HAP-1 (cell line): ENCODE results near the gene ABCC6.
A peak's percentile ranks its signal among the peaks of the same experiment; 100 is the strongest.

Experiments used
- DNase-seq, 2 experiments: peaks; one replicate each; pipeline ENCODE4 v3.0.0-alpha.2; 2016 to 2020; ENCODE audit warnings: low spot score in 2 of 2
- H3K27me3 ChIP-seq: fragments of 250-450 bp; sonication (Bioruptor Pico); 2 replicates; pipeline ENCODE4 v1.5.1; 2020; ENCODE audit warnings: low read depth, mild to moderate bottlenecking, moderate library complexity
- H3K36me3 ChIP-seq: fragments of 250-450 bp; sonication (Bioruptor Pico); replicated peaks from 2 replicates; pipeline ENCODE4 v1.5.1; 2020; ENCODE audit warnings: mild to moderate bottlenecking
- H3K4me1 ChIP-seq: fragments of 250-450 bp; sonication (Bioruptor Pico); 2 replicates; pipeline ENCODE4 v1.5.1; 2020; ENCODE audit warnings: mild to moderate bottlenecking
- H3K4me3 ChIP-seq: fragments of 250-450 bp; sonication (Bioruptor Pico); 2 replicates; pipeline ENCODE4 v1.5.1; 2020; ENCODE audit warnings: mild to moderate bottlenecking, moderate library complexity
- H3K9me3 ChIP-seq: fragments of 250-450 bp; sonication (Bioruptor Pico); 2 replicates; pipeline ENCODE4 v1.5.1; 2020; ENCODE audit warnings: mild to moderate bottlenecking, moderate library complexity
- in situ Hi-C: fragments of 300-500 bp; cut with MboI; formaldehyde crosslinking; loops from 3 replicates; pipeline ENCODE4 v1.14.3; 2020; ENCODE audit warnings: low sequenced_read_pairs, inconsistent platforms, mixed read lengths

Gene ABCC6

DNA sequence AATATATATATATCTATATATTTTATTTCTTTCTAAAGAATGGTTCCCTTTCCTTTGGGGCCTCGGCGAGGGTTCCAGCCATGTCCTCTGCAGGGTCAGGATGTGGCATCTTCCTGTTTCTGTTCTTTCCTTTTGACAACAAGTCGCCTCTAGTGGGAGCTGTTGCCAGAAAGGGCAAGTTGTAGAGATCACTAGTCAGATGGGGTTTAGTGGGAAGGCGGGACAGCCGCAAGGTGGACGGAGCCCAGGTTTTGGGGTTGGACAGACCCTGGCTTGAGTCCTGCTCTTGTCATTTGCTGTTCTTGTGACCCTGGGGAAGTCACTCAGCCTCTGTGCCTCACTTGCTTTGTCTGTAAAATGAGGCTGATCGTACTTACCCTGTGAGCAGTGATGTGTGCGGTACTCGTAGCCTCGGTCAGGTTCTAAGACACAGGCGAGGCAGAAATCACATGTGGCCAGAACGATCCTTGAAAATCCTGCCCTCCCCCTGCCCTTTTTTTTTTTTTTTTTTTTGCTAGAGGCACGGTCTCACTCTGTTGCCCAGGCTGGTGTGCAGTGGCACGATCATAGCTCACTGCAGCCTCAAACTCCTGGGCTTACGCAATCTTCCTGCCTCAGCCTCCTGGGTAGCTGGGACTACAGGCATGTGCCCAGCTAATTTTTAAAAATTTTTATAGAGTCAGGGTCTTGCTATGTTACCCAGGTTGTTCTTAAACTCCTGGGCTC is 80.1 kb downstream of the ABCC6 start:
- H3K36me3 ChIP-seq = peaks cover 44% of the 10 kb centered on the region
- in situ Hi-C loops = no loop called here
- H3K4me3 ChIP-seq = no peak overlapping the region
- H3K4me1 ChIP-seq = no peaks in the 10 kb centered on the region
- peak in 1 of 2 experiments; percentile 52 for DNase-seq
- no peaks in the 10 kb centered on the region for H3K27me3 ChIP-seq
- H3K9me3 ChIP-seq = no peaks in the 10 kb centered on the region

DNA sequence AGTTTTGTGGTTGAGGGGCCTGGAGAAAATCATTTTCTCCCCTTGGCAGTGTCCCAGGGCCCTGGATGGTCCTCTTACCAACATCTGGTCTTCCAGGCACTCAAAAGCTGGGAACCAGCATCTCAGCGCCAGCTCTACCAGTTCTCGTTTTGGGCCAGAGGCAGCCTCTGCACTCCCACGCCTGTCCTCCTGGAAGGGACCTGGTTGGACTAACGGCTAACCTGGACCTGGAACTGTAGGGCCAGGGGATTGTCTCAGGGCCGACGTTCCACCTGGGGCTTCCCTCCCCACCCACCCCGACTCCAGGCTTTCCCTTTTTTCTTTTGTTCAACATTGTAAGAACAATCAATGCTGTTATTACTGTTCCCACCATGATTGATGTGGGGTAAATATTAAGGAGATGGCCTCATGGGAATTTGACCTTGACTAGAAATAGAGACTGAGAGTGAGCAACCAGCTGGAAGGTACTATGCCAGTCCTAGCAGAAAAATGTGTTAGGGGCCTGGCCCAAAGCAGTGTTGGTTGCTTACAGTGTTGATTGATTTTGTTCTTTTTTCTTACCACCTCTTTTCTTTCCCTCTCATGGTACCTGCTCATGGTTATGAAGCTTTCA is 81.4 kb downstream of the ABCC6 start:
- DNase-seq = no peak
- Histone ChIP-seq H3K4me3 (no peak overlapping the region), H3K27me3 (no peaks in the 10 kb centered on the region), H3K4me1 (no peaks in the 10 kb centered on the region), H3K36me3 (peaks cover 52% of the 10 kb centered on the region), H3K9me3 (no peaks in the 10 kb centered on the region)
- in situ Hi-C loops = no loop called here

GRCh38 chr16:16141141-16141540 is 82.2 kb downstream of the ABCC6 start:
- no peak overlapping the region for H3K4me3 ChIP-seq

DNA sequence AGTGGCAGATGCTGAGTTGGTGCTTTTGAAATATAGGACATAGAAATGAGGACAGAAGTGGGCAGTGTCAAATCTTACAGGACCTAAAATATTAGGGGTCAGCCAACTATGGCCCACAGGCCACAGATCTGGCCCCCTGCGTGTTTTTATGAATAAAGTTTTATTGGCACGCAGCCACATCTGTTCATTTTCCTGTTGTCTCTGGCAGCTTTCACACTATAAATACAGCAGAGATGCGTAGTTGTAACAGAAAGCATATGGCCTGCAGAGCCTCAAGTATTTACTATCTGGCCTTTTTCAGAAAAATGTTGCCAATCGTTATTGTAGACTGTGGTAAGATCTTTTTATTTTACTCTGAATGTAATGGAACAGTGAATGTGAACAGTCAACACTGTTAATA is 82.8 kb downstream of the ABCC6 start:
- Histone ChIP-seq H3K27me3 (no peaks in the 10 kb centered on the region), H3K4me1 (no peaks in the 10 kb centered on the region), H3K4me3 (no peak overlapping the region), H3K9me3 (no peaks in the 10 kb centered on the region), H3K36me3 (peaks cover 65% of the 10 kb centered on the region)
- DNase-seq = no peak
- in situ Hi-C loops = no loop called here

More at GRCh38 chr16:16141141-16141540, 82.2 kb downstream of the ABCC6 start:
- in situ Hi-C loops = no loop called here
- H3K4me1 ChIP-seq = no peaks in the 10 kb centered on the region
- H3K9me3 ChIP-seq = no peaks in the 10 kb centered on the region
- H3K27me3 ChIP-seq = no peaks in the 10 kb centered on the region
- DNase-seq = no peak
- peaks cover 59% of the 10 kb centered on the region for H3K36me3 ChIP-seq

DNA sequence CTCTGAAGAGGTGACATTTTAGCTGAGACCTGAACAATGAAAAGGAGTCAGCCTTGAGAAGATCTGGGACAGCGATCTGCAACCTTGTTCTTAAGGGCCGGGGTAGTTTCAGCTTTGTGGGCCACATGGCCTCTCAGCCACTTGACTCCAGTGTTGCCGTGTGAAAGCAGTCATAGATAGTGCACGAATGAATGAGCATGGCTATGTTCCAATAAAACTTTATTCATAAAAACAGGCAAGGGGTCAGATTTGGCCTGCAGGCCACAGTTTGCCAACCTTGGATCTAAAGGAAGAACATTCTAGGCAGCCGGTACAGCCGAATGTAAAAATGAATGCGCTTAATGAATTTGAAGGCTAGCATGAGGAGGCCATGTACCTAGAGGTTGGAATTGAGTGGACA is 83.5 kb downstream of the ABCC6 start:
- no peak for DNase-seq
- in situ Hi-C loops = no loop called here
- peaks cover 72% of the 10 kb centered on the region for H3K36me3 ChIP-seq
- no peaks in the 10 kb centered on the region for H3K4me1 ChIP-seq
- no peaks in the 10 kb centered on the region for H3K9me3 ChIP-seq
- H3K4me3 ChIP-seq = no peak overlapping the region
- no peaks in the 10 kb centered on the region for H3K27me3 ChIP-seq

DNA sequence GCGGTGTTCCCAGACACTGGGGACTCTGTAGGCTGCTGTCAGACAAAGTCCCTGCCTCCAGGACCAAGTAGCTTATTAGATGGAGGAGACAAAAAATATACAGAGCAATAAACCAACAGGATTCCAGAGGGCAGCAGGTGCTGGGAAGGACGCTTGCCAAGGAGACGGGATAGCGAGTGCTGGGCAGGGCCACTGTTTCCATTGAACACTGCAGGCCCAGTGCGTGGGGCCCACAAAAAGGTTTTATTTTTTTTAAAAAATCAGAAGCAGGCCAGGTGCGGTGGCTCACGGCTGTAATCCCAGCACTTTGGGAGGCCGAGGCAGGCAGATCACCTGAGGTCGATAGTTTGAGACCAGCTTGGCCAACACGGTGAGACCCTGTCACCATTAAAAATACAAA is 84.2 kb downstream of the ABCC6 start:
- Histone ChIP-seq H3K36me3 (peaks cover 75% of the 10 kb centered on the region), H3K4me1 (no peaks in the 10 kb centered on the region), H3K27me3 (no peaks in the 10 kb centered on the region), H3K9me3 (no peaks in the 10 kb centered on the region), H3K4me3 (no peak overlapping the region)
- DNase-seq = no peak
- in situ Hi-C loops = no loop called here

GRCh38 chr16:16138034-16138635 is 85.2 kb downstream of the ABCC6 start:
- in situ Hi-C loops = no loop called here

GRCh38 chr16:16137110-16137509 is 86.2 kb downstream of the ABCC6 start:
- in situ Hi-C loops = no loop called here
- Histone ChIP-seq H3K27me3 (no peaks in the 10 kb centered on the region), H3K9me3 (no peaks in the 10 kb centered on the region), H3K36me3 (peaks cover 72% of the 10 kb centered on the region), H3K4me3 (no peak overlapping the region), H3K4me1 (no peaks in the 10 kb centered on the region)
- DNase-seq = no peak

More at GRCh38 chr16:16138034-16138635, 85.2 kb downstream of the ABCC6 start:
- H3K27me3 ChIP-seq = no peaks in the 10 kb centered on the region
- no peaks in the 10 kb centered on the region for H3K9me3 ChIP-seq
- H3K4me3 ChIP-seq = no peak overlapping the region
- peaks cover 77% of the 10 kb centered on the region for H3K36me3 ChIP-seq
- no peaks in the 10 kb centered on the region for H3K4me1 ChIP-seq
- DNase-seq = no peak

DNA sequence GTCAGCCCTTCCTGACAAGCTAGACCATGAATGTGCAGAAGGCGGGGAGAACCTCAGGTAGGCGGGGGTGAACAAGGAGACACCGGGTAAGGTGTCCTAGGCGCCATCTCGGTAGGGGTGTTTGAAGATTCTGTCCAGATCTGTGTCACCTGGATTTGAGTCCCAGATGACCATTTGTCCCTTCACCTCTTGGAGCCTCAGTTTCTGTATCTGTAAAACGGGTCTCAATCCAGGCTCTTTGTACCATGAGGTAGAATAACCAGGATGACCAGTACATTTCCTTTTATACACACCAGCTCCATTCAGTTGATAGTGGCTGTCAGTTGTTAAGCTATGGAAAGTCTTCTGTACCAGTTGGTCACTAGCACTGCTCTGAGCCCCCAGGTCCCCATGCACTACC is 86.7 kb downstream of the ABCC6 start:
- H3K27me3 ChIP-seq = no peaks in the 10 kb centered on the region
- no peaks in the 10 kb centered on the region for H3K9me3 ChIP-seq
- H3K36me3 ChIP-seq = peaks cover 75% of the 10 kb centered on the region
- no peak for DNase-seq
- H3K4me1 ChIP-seq = no peaks in the 10 kb centered on the region
- in situ Hi-C loops = no loop called here
- no peak overlapping the region for H3K4me3 ChIP-seq

- in situ Hi-C loops = no loop called here
- Histone ChIP-seq H3K36me3 (peaks cover 61% of the 10 kb centered on the region), H3K4me3 (no peak overlapping the region), H3K4me1 (no peaks in the 10 kb centered on the region), H3K27me3 (no peaks in the 10 kb centered on the region), H3K9me3 (no peaks in the 10 kb centered on the region)
- DNase-seq = no peak
These were observed 89.2 kb downstream of the ABCC6 start for GRCh38 chr16:16133943-16134604.

GRCh38 chr16:16131659-16132058 is 91.6 kb downstream of the ABCC6 start:
- Histone ChIP-seq H3K36me3 (peaks cover 61% of the 10 kb centered on the region), H3K4me1 (no peaks in the 10 kb centered on the region), H3K9me3 (no peaks in the 10 kb centered on the region), H3K4me3 (no peak overlapping the region), H3K27me3 (no peaks in the 10 kb centered on the region)
- in situ Hi-C loops = no loop called here
- no peak for DNase-seq

DNA sequence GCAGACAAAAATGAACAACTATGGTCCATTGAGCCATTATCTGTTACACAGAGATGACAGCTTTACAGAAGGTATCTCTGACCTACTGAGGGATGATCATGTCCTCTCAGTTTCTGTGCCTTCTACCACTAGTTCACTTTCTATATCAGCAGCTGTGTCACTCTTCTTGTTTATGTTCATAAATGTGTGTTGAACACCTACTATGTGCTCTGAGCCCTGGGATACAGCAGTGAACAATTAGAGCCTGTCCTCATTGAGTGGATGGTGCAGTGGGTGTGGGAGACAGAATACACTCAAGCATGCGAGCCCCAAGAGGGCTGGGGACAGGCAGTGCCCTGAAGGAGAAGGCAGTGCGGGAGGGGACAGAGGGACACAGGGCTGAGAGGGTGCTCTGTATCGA is 92.1 kb downstream of the ABCC6 start:
- no peak for DNase-seq
- in situ Hi-C loops = no loop called here
- Histone ChIP-seq H3K36me3 (peaks cover 56% of the 10 kb centered on the region), H3K27me3 (no peaks in the 10 kb centered on the region), H3K4me1 (no peaks in the 10 kb centered on the region), H3K4me3 (no peak overlapping the region), H3K9me3 (no peaks in the 10 kb centered on the region)

DNA sequence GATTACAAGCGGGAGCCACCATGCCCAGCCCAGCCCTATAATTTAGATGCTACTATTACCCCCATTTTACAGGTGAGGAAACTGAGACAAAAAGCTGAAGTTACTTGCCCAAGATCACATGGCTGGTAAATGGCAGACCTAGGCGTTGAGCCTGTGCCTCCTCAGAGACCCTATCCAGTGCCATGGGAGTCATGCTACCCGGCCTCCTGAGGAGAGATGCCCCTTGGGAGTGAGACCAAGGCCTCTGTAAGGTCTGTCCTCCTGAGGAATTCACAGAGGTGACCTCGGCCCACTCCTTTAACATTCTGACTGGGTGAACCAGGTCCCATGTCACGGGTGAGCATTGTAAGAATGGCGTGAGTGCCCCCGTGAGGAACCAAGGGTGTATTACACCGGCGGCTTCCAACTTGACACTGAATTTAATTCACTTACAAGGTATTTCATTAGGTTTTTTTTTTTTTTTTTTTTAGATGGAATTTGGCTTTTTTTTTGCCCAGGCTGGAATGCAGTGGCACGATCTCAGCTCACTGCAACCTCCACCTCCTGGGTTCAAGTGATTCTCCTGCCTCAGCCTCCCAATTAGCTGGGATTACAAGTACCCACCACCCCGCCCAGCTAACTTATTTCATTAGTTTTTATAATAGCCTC is 95.7 kb downstream of the ABCC6 start:
- 0 out of 2 replicates have a peak, but pooled peaks cover 3% of the 10 kb centered on the region for H3K9me3 ChIP-seq
- H3K4me3 ChIP-seq = no peak overlapping the region
- peaks cover 51% of the 10 kb centered on the region for H3K36me3 ChIP-seq
- no peaks in the 10 kb centered on the region for H3K27me3 ChIP-seq
- H3K4me1 ChIP-seq = no peaks in the 10 kb centered on the region
- peak; percentile 46 to 83 for DNase-seq
- in situ Hi-C loops = loop anchor here (10.0 kb wide), 2 partner anchors 253 to 363 kb away; no protein-coding TSS in a partner anchor
